Embryonic facial prominence (tissue), 1 donor: ENCODE measurements around the gene ARL10.

ENCODE experiments used
- DNase-seq: peaks from one replicate; pipeline ENCODE4 v3.0.0-alpha.2; 2016; ENCODE audit errors: extremely low spot score

Gene ARL10

GRCh38 chr5:176365351-176366231, at the start of gene ARL10:
Gene ARL10, plus strand, starts transcription at chr5:176365487. Its CDS starts 77 bp downstream, at chr5:176365564.
- no peak for DNase-seq

- no peak for DNase-seq
These were observed 47.5 kb upstream of the ARL10 start for GRCh38 chr5:176317534-176318374.

- no peak for DNase-seq
These were observed 45.3 kb upstream of the ARL10 start for GRCh38 chr5:176319827-176320554.

GRCh38 chr5:176320577-176320976, 44.7 kb upstream of the ARL10 start:
- no peak for DNase-seq

GRCh38 chr5:176334031-176334770, 31.1 kb upstream of the ARL10 start:
- DNase-seq: no peak

GRCh38 chr5:176337913-176338312, 27.4 kb upstream of the ARL10 start:
- DNase-seq: no peak

- no peak for DNase-seq
These were observed 26.0 kb upstream of the ARL10 start for GRCh38 chr5:176339304-176339703.

- no peak for DNase-seq
These were observed 23.7 kb upstream of the ARL10 start for GRCh38 chr5:176341325-176342157.

- DNase-seq: no peak
These were observed 23.2 kb upstream of the ARL10 start for GRCh38 chr5:176342158-176342483.

- no peak for DNase-seq
These were observed 22.4 kb upstream of the ARL10 start for GRCh38 chr5:176342766-176343458.

GRCh38 chr5:176350416-176350815, 14.9 kb upstream of the ARL10 start:
- no peak for DNase-seq

- no peak for DNase-seq
These were observed 13.0 kb upstream of the ARL10 start for GRCh38 chr5:176352116-176352878.

- DNase-seq: no peak
These were observed 11.8 kb upstream of the ARL10 start for GRCh38 chr5:176353533-176353932.

GRCh38 chr5:176355400-176356178, 9.7 kb upstream of the ARL10 start:
- no peak for DNase-seq

- DNase-seq: no peak
These were observed 9.1 kb upstream of the ARL10 start for GRCh38 chr5:176356179-176356566.

GRCh38 chr5:176359658-176360057, 5.6 kb upstream of the ARL10 start:
- no peak for DNase-seq

GRCh38 chr5:176360894-176361436, 4.3 kb upstream of the ARL10 start:
- DNase-seq: no peak
